ENCODE data around the gene GTF2H1. TPM values are rescaled to one million over a fixed set of nuclear protein-coding genes. Genes with fewer than 3 reads are reported as not detected.

Gene GTF2H1
- total RNA-seq, 1 experiment from 2014 or later: 72.0 TPM

GRCh38 chr11:18329196-18329870, 7.0 kb downstream of the GTF2H1 start:
- POLR2A ChIA-PET: no interaction called here
- intact Hi-C loops (cut with micrococcal nuclease; ENCODE audit: unreplicated experiment): no loop called here
- no peak for DNase-seq

GRCh38 chr11:18330921-18331320, 8.6 kb downstream of the GTF2H1 start:
- Histone ChIP-seq H3K36me3 (ENCODE audit: control insufficient read depth, insufficient read depth, low read length) (no peaks in the 10 kb centered on the region; the same call in 1 of the 2 replicates), H3K27me3 (replicated peaks; ENCODE audit: control insufficient read depth, insufficient read depth, low read length) (no peaks in the 10 kb centered on the region), H3K4me1 (no peaks in the 10 kb centered on the region), H3K9me3 (no peaks in the 10 kb centered on the region), H3K4me3 (ENCODE audit: low read depth, low read length) (no peak overlapping the region)
- BruUV-seq (replicated peaks): no TSS peak
- Mint-ChIP-seq H3K27ac (ENCODE audit: unreplicated experiment) (no peak overlapping the region), H3K27me3 (ENCODE audit: insufficient read depth, unreplicated experiment) (no peaks in the 10 kb centered on the region), H3K4me3 (ENCODE audit: unreplicated experiment) (no peak overlapping the region), H3K36me3 (ENCODE audit: insufficient read depth, unreplicated experiment) (peaks cover 65% of the 10 kb centered on the region), H3K9me3 (ENCODE audit: unreplicated experiment) (no peaks in the 10 kb centered on the region), H3K4me1 (ENCODE audit: low read depth, unreplicated experiment) (no peaks in the 10 kb centered on the region)
- intact Hi-C loops (cut with micrococcal nuclease; ENCODE audit: unreplicated experiment): no loop called here
- no peak for DNase-seq
- no peak for TF ChIP-seq CTCF (IDR thresholded peaks at IDR 0.05; ENCODE audit: insufficient read depth in 1 of 2, low read depth in 1 of 2, low read length in 1 of 2, severe bottlenecking in 1 of 2, unreplicated experiment in 1 of 2)
- CTCF ChIA-PET: no interaction called here
- POLR2A ChIA-PET: no interaction called here

More at GRCh38 chr11:18329196-18329870, 7.0 kb downstream of the GTF2H1 start:
- no peak overlapping the region for H3K4me3 ChIP-seq (ENCODE audit: low read depth, low read length)
- no peaks in the 10 kb centered on the region for H3K4me1 ChIP-seq
- H3K36me3 ChIP-seq (ENCODE audit: control insufficient read depth, insufficient read depth, low read length): no peaks in the 10 kb centered on the region; the same call in 1 of the 2 replicates
- no TSS peak for BruUV-seq (replicated peaks)
- TF ChIP-seq CTCF (IDR thresholded peaks at IDR 0.05; ENCODE audit: insufficient read depth in 1 of 2, low read depth in 1 of 2, low read length in 1 of 2, severe bottlenecking in 1 of 2, unreplicated experiment in 1 of 2): no peak
- no peaks in the 10 kb centered on the region for H3K27me3 ChIP-seq (replicated peaks; ENCODE audit: control insufficient read depth, insufficient read depth, low read length)
- no peaks in the 10 kb centered on the region for H3K9me3 ChIP-seq
- H3K36me3 Mint-ChIP-seq (ENCODE audit: insufficient read depth, unreplicated experiment): peaks cover 59% of the 10 kb centered on the region
- peak overlapping the region; percentile 9 for H3K27ac Mint-ChIP-seq (ENCODE audit: unreplicated experiment)
- H3K4me3 Mint-ChIP-seq (ENCODE audit: unreplicated experiment): no peak overlapping the region
- H3K9me3 Mint-ChIP-seq (ENCODE audit: unreplicated experiment): no peaks in the 10 kb centered on the region
- peaks cover 10% of the 10 kb centered on the region for H3K4me1 Mint-ChIP-seq (ENCODE audit: low read depth, unreplicated experiment)
- CTCF ChIA-PET: no interaction called here
- H3K27me3 Mint-ChIP-seq (ENCODE audit: insufficient read depth, unreplicated experiment): no peaks in the 10 kb centered on the region

GRCh38 chr11:18332302-18332701, 9.9 kb downstream of the GTF2H1 start:
- TF ChIP-seq CTCF (IDR thresholded peaks at IDR 0.05; ENCODE audit: insufficient read depth in 1 of 2, low read depth in 1 of 2, low read length in 1 of 2, severe bottlenecking in 1 of 2, unreplicated experiment in 1 of 2): no peak
- Histone ChIP-seq H3K36me3 (ENCODE audit: control insufficient read depth, insufficient read depth, low read length) (no peaks in the 10 kb centered on the region; the same call in none of the 2 replicates), H3K9me3 (no peaks in the 10 kb centered on the region), H3K4me3 (ENCODE audit: low read depth, low read length) (no peak overlapping the region), H3K27me3 (replicated peaks; ENCODE audit: control insufficient read depth, insufficient read depth, low read length) (no peaks in the 10 kb centered on the region), H3K4me1 (no peaks in the 10 kb centered on the region)
- intact Hi-C loops (cut with micrococcal nuclease; ENCODE audit: unreplicated experiment): no loop called here
- ChIA-PET POLR2A (no interaction called here), CTCF (interaction anchor here (0.7 kb wide), 1 partner anchor 125 kb away, joined by 3 read pairs; no protein-coding TSS in a partner anchor)
- no peaks in the 10 kb centered on the region for H3K4me1 Mint-ChIP-seq (ENCODE audit: low read depth, unreplicated experiment)
- H3K27ac Mint-ChIP-seq (ENCODE audit: unreplicated experiment): no peak overlapping the region
- no peak for DNase-seq
- H3K27me3 Mint-ChIP-seq (ENCODE audit: insufficient read depth, unreplicated experiment): no peaks in the 10 kb centered on the region
- no peak overlapping the region for H3K4me3 Mint-ChIP-seq (ENCODE audit: unreplicated experiment)
- H3K36me3 Mint-ChIP-seq (ENCODE audit: insufficient read depth, unreplicated experiment): peaks cover 70% of the 10 kb centered on the region
- H3K9me3 Mint-ChIP-seq (ENCODE audit: unreplicated experiment): no peaks in the 10 kb centered on the region
- no TSS peak for BruUV-seq (replicated peaks)
